Right atrium auricular region (tissue), 2 donors: Measurements from ENCODE around the gene RANBP1. TPM values are rescaled to one million over a fixed set of nuclear protein-coding genes. Genes with fewer than 3 reads are reported as not detected.

Experiments
- DNase-seq: peaks from one replicate; pipeline ENCODE4 v3.0.0-alpha.2; 2019; ENCODE audit warnings: low spot score
- H3K27ac ChIP-seq, 2 donors: fragments of 200-600 bp; sonication (generic); 1 replicate in 1 of 2; 2 replicates in 1 of 2; pipeline ENCODE4 v1.5.1; 2016 to 2019
- H3K27me3 ChIP-seq, 2 donors: fragments of 200-600 bp; sonication (generic); one replicate each; pipeline versions ENCODE4 v1.5.1 to v1.6.0; 2017 to 2019
- H3K36me3 ChIP-seq: fragments of 200-600 bp; sonication (generic); one replicate; pipeline ENCODE4 v1.5.1; 2016
- H3K4me1 ChIP-seq, 2 donors: fragments of 200-600 bp; sonication (generic); one replicate each; pipeline versions ENCODE4 v1.5.1 to v1.6.0; 2017 to 2019
- H3K4me3 ChIP-seq, 2 donors: fragments of 200-600 bp; sonication (generic); 1 replicate in 1 of 2; 2 replicates in 1 of 2; pipeline ENCODE4 v1.5.1; 2017 to 2019; ENCODE audit warnings: mild to moderate bottlenecking in 1 of 2, moderate library complexity in 1 of 2
- H3K9me3 ChIP-seq, 2 donors: fragments of 200-600 bp; sonication (generic); one replicate each; pipeline ENCODE4 v1.5.1; 2019
- total RNA-seq, 2 donors: library from RNA; depleted of rRNA; stranded (reverse); fragments of >200 nt; gene quantifications; one replicate each; pipeline ENCODE4 v1.1.0, GENCODE V29; 2016
- TF ChIP-seq, protein P1 (sequence below), 2 donors: fragments of 200-600 bp; sonication (generic); IDR thresholded peaks; one replicate each; pipeline ENCODE4 v1.5.1; 2019; ENCODE audit warnings: antibody characterized with exemption in 2 of 2

RANBP1 gene
- total RNA-seq, 2 donors from 2014 or later: 63.6 to 96.5 TPM

DNA sequence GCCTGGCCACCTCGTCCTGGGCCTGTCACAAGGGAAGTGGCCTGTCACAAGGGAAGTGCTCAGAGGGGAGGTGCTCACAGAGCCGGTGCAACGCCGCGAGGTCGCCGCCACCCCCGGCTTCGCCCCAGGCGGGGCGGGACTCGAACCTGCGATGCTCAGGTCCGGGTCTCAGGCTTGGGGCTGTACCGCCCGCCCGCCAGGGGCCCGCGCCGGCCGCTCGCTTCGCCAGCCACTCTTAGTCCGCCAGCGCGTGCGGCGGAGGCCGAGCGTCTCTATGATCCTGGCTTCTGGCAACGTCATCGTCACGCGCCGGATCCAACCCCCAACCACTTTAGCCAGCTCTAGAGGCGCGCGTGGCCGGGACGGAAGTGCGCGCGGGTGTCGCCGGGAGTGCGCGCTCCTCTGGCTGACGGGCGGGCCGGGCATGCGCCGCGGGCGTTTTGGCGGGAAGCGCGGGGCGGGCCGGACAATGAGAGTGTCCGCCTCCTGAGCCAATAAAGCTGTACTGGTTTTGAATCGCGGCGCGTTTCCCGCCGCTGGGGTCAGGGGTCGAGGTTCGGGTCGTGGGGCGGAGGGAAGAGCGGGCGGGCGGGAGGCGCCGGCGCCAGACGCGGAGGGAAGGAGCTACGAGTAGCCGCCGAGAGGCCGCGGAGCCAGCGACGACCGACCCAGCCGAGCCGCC, 1.2 kb downstream of the RANBP1 start, which contains the start of gene TRMT2A:
Gene TRMT2A, minus strand, starts transcription at position 276 of the 682 bp plus-strand sequence. CDS start 320 bp downstream, outside the sequence.
- peaks cover 0 to 49% of the 10 kb centered on the region in 2 donors for H3K4me1 ChIP-seq
- peak within 1 kb of the TSS; percentile 88 to 93 for H3K27ac ChIP-seq
- peak within 1 kb of the TSS; percentile 91 for H3K4me3 ChIP-seq
- TF ChIP-seq, protein P1, sequence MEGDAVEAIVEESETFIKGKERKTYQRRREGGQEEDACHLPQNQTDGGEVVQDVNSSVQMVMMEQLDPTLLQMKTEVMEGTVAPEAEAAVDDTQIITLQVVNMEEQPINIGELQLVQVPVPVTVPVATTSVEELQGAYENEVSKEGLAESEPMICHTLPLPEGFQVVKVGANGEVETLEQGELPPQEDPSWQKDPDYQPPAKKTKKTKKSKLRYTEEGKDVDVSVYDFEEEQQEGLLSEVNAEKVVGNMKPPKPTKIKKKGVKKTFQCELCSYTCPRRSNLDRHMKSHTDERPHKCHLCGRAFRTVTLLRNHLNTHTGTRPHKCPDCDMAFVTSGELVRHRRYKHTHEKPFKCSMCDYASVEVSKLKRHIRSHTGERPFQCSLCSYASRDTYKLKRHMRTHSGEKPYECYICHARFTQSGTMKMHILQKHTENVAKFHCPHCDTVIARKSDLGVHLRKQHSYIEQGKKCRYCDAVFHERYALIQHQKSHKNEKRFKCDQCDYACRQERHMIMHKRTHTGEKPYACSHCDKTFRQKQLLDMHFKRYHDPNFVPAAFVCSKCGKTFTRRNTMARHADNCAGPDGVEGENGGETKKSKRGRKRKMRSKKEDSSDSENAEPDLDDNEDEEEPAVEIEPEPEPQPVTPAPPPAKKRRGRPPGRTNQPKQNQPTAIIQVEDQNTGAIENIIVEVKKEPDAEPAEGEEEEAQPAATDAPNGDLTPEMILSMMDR (IDR thresholded peaks at IDR 0.05): no peak
- DNase-seq: peak; percentile 98
- no peaks in the 10 kb centered on the region for H3K9me3 ChIP-seq
- peaks cover 51% of the 10 kb centered on the region for H3K36me3 ChIP-seq
- no peaks in the 10 kb centered on the region for H3K27me3 ChIP-seq

DNA sequence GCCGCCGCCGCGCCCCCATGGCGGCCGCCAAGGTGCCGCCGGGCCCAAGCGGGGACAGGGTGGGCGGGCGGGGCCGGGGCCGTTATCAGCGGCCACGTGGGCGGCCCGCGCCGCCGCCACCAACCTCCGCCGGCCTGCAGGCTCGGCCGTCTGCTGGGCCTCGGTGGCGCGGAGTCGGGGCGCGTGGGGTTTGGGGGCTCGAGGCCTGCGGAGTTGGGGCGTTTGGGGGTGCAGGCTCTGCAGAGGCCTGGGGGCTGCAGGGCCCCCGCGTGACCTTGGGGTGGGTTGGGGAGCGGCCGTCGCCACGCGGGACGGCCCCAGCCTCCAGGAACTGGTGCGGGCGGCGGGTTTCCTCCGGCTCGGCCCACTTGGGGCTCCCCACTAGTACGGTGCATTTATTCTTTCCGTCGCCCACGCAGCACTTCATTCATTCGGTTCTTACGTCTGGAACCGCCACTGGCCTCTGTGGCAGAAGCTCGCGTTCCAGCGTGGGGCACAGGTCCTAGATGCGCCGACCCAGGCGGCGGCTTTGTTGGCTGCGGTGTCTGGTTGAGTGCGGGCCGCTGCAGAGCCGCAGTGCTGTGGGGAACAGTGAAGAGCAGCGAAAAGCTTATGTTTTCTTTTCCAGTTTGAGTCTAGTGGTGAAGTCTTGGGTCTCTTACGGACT, 1.9 kb downstream of the RANBP1 start:
- no peak for DNase-seq
- TF ChIP-seq, protein P1 (IDR thresholded peaks at IDR 0.05): no peak
- Histone ChIP-seq H3K4me3 (peak overlapping the region; percentile 91), H3K4me1 (peaks cover 0 to 49% of the 10 kb centered on the region in 2 donors), H3K36me3 (peaks cover 48% of the 10 kb centered on the region), H3K27me3 (no peaks in the 10 kb centered on the region), H3K27ac (peak overlapping the region; percentile 88 to 93), H3K9me3 (no peaks in the 10 kb centered on the region)

DNA sequence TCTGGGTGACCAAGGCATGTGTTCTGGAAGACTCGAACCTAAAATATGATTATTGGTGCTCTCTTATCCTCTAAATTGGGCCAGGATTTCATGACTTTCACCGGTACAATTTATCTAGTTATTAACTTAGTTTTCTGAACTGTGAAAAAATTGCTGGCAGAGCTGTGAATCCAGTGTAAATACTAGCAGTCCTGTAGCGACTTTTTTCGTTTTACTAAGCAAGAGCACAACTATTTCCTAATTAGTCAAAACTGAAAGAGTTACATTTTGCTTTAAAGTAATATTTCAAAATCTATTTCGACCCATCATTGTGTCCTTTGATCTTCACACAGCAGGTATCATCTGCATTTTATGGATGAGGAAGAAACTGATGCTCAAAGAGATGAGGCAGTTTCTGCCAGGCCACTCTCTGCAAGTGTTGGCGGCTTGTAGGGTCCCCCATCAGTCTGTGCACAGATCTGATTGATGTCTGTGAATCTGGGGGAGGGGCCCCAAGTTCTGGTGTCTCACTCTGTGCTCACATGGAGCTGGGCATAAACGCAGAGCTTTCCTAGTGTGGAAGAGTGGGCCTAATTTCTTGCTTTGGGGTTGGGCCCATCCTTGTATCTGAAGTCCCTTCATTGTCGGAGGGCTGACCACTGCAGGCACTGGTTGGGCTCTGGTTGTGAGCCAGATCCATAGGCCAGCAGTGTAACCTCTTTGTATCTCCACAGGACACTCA, 2.6 kb downstream of the RANBP1 start:
- TF ChIP-seq, protein P1 (IDR thresholded peaks at IDR 0.05): no peak

DNA sequence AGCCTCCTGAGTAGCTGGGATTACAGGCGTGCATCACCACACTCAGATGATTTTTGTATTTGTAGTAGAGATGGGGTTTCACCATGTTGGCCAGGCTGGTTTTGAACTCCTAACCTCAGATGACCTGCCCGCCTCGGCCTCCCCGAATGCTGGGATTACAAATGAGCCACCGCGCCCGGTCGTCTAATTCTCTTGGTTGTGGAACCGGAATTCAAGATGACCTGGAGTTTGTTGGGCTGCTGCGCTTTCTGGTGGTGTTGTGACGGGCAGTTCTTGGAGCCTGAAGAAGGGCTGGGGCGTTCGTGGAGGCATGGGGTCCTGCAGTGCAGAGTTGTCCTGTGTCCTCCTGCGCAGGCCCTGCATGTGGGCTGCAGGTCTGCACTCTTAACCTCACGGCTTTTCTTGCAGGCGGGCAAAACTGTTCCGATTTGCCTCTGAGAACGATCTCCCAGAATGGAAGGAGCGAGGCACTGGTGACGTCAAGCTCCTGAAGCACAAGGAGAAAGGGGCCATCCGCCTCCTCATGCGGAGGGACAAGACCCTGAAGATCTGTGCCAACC, 6.0 kb downstream of the RANBP1 start:
- Histone ChIP-seq H3K36me3 (peaks cover 38% of the 10 kb centered on the region), H3K27ac (no peak overlapping the region), H3K27me3 (no peaks in the 10 kb centered on the region), H3K4me1 (peaks cover 0 to 31% of the 10 kb centered on the region in 2 donors), H3K9me3 (no peaks in the 10 kb centered on the region), H3K4me3 (no peak overlapping the region)
- TF ChIP-seq, protein P1 (IDR thresholded peaks at IDR 0.05): no peak
- no peak for DNase-seq

More for the DNA sequence above, 2.6 kb downstream of the RANBP1 start:
- H3K4me3 ChIP-seq: peak overlapping the region; percentile 91
- H3K36me3 ChIP-seq: peaks cover 41% of the 10 kb centered on the region
- H3K9me3 ChIP-seq: no peaks in the 10 kb centered on the region
- DNase-seq: no peak
- no peaks in the 10 kb centered on the region for H3K27me3 ChIP-seq
- peak overlapping the region; percentile 88 to 93 for H3K27ac ChIP-seq
- H3K4me1 ChIP-seq: peaks cover 0 to 49% of the 10 kb centered on the region in 2 donors

DNA sequence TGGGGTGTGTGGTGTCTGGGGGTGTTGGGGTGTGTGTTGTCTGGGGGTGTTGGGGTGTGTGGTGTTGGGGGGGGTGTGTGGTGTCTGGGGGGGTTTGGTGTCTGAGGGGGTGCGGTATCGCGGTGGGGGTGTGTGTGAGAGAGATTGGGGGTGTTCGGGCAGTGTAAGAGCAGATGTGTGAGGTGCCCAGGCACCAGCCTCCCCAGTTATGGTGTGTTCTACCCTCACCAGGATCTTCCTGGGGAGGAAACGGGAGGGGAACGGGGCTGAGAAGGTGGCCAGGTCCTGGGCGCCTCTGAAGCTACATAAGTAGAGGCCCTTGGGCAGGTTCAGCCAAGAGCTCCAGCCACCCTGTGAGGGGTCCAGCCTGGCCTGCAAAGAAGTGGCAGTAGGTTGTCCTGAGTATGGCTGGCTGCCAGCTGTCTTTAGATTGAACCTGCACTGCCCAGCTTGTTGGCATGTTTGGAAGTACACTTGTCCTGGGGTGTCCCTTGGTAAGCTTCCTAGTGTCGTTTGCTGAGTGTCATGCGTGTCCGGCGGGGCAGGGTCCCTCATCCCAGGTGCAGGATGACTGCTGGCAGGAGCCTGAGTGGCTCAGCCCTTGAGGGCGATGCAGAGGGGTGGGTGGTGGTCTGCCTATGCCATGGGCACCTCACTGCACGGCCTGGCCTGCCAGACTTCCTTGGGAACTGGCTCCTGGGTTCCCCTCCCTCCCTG, 7.6 kb downstream of the RANBP1 start:
- Histone ChIP-seq H3K36me3 (peaks cover 45% of the 10 kb centered on the region), H3K27me3 (no peaks in the 10 kb centered on the region), H3K9me3 (no peaks in the 10 kb centered on the region), H3K27ac (no peak overlapping the region), H3K4me3 (no peak overlapping the region), H3K4me1 (peaks cover 0 to 22% of the 10 kb centered on the region in 2 donors)
- TF ChIP-seq, protein P1 (IDR thresholded peaks at IDR 0.05): no peak
- DNase-seq: no peak
